KMS-11 (cell line): ENCODE measurements around the gene AIP.
"Not testable (repeated sequence)": the region's sequence is repeated elsewhere in the genome, so short reads cannot be mapped to it uniquely, and the experiment has no call there.

Experiments
- H2AFZ ChIP-seq: fragments of 200-600 bp; sonication (generic); 2 replicates; pipeline ENCODE4 v1.6.1; 2016; ENCODE audit warnings: antibody characterized with exemption, mixed run types, low read depth
- H3K27ac ChIP-seq: fragments of 200-600 bp; sonication (generic); 2 replicates; pipeline ENCODE4 v1.6.1; 2016; ENCODE audit warnings: mild to moderate bottlenecking, mixed run types
- H3K27me3 ChIP-seq: fragments of 200-600 bp; sonication (generic); 2 replicates; pipeline ENCODE4 v1.6.1; 2017; ENCODE audit warnings: mild to moderate bottlenecking, low read depth, mixed run types, moderate library complexity; ENCODE audit not compliant: insufficient read depth
- H3K36me3 ChIP-seq: fragments of 200-600 bp; sonication (generic); 2 replicates; pipeline ENCODE4 v1.6.1; 2017; ENCODE audit warnings: mild to moderate bottlenecking, mixed run types; ENCODE audit not compliant: insufficient read depth
- H3K4me1 ChIP-seq: fragments of 200-600 bp; sonication (generic); 2 replicates; pipeline ENCODE4 v1.6.1; 2016; ENCODE audit warnings: mild to moderate bottlenecking, low read depth, mixed run types; ENCODE audit not compliant: poor library complexity, severe bottlenecking
- H3K4me2 ChIP-seq: fragments of 200-600 bp; sonication (generic); 2 replicates; pipeline ENCODE4 v1.7.0; 2016; ENCODE audit warnings: mild to moderate bottlenecking, mixed run types
- H3K4me3 ChIP-seq: fragments of 200-600 bp; sonication (generic); IDR thresholded peaks from 2 replicates; pipeline ENCODE4 v1.6.1; 2017; ENCODE audit warnings: low read depth, low read length, mixed read lengths; ENCODE audit not compliant: insufficient read depth
- H3K79me2 ChIP-seq: fragments of 200-600 bp; sonication (generic); 2 replicates; pipeline ENCODE4 v1.6.1; 2016; ENCODE audit warnings: low read depth, mixed run types; ENCODE audit not compliant: insufficient read depth
- H3K9ac ChIP-seq: fragments of 200-600 bp; sonication (generic); 2 replicates; pipeline ENCODE4 v1.6.1; 2016; ENCODE audit warnings: mild to moderate bottlenecking, mixed run types
- H4K20me1 ChIP-seq: fragments of 200-600 bp; sonication (generic); 2 replicates; pipeline ENCODE4 v1.6.1; 2016; ENCODE audit warnings: mild to moderate bottlenecking, mixed run types; ENCODE audit not compliant: insufficient read depth
- TF ChIP-seq, protein P1 (sequence below): fragments of 200-600 bp; sonication (generic); conservative IDR thresholded peaks from 2 replicates; pipeline ENCODE4 v1.6.1; 2017; ENCODE audit warnings: low read depth, mild to moderate bottlenecking, antibody characterized with exemption, low read length, moderate library complexity, mixed read lengths

AIP gene

GRCh38 chr11:67465189-67465510 lies 17.7 kb upstream of the AIP start:
- H4K20me1 ChIP-seq = no peaks in the 10 kb centered on the region
- peak overlapping the region; percentile 71 for H3K4me2 ChIP-seq
- peak overlapping the region; percentile 71; the same call in 1 of the 2 replicates for H2AFZ ChIP-seq
- no peaks in the 10 kb centered on the region for H3K79me2 ChIP-seq
- no peaks in the 10 kb centered on the region for H3K36me3 ChIP-seq
- peaks cover 22% of the 10 kb centered on the region for H3K4me1 ChIP-seq
- no peak overlapping the region for H3K4me3 ChIP-seq
- TF ChIP-seq, protein P1, sequence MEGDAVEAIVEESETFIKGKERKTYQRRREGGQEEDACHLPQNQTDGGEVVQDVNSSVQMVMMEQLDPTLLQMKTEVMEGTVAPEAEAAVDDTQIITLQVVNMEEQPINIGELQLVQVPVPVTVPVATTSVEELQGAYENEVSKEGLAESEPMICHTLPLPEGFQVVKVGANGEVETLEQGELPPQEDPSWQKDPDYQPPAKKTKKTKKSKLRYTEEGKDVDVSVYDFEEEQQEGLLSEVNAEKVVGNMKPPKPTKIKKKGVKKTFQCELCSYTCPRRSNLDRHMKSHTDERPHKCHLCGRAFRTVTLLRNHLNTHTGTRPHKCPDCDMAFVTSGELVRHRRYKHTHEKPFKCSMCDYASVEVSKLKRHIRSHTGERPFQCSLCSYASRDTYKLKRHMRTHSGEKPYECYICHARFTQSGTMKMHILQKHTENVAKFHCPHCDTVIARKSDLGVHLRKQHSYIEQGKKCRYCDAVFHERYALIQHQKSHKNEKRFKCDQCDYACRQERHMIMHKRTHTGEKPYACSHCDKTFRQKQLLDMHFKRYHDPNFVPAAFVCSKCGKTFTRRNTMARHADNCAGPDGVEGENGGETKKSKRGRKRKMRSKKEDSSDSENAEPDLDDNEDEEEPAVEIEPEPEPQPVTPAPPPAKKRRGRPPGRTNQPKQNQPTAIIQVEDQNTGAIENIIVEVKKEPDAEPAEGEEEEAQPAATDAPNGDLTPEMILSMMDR = no peak
- H3K27me3 ChIP-seq = no peaks in the 10 kb centered on the region; the same call in 1 of the 2 replicates
- peak overlapping the region; percentile 74; the same call in 1 of the 2 replicates for H3K9ac ChIP-seq
- H3K27ac ChIP-seq = peak overlapping the region; percentile 50

- peaks cover 22% of the 10 kb centered on the region for H3K4me1 ChIP-seq
- H3K27ac ChIP-seq = not testable (repeated sequence)
Observed at GRCh38 chr11:67465530-67465929, 17.3 kb upstream of the AIP start.

DNA sequence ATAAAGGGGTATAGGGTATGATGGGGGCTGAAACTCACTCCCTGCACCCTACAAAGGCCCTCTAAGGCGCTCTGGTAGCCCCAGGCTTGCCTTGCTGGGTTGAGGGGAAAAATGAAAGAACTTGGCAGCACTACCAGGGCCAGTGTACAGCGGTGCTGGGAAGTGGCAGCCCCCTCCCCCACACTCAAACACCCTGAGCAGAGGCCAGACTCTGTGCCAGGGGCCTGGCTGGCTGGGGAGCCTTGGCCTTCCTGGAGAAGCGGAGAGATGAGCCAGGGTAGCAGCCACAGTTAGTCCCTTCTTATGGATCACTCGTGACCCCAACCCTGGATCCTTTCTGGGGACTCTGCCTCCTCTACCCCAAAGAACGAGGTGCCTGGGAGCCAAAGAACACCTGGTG lies 16.5 kb upstream of the AIP start:
- no peak overlapping the region for H3K27ac ChIP-seq
- H3K4me2 ChIP-seq = no peak overlapping the region
- H3K9ac ChIP-seq = no peak overlapping the region
- no peak overlapping the region for H3K4me3 ChIP-seq
- H3K36me3 ChIP-seq = no peaks in the 10 kb centered on the region
- H3K79me2 ChIP-seq = no peaks in the 10 kb centered on the region
- no peaks in the 10 kb centered on the region for H3K27me3 ChIP-seq
- peaks cover 22% of the 10 kb centered on the region for H3K4me1 ChIP-seq
- no peaks in the 10 kb centered on the region for H4K20me1 ChIP-seq
- TF ChIP-seq, protein P1 = no peak
- H2AFZ ChIP-seq = no peak overlapping the region

More at GRCh38 chr11:67465530-67465929, 17.3 kb upstream of the AIP start:
- not testable (repeated sequence) for H3K79me2 ChIP-seq, H3K36me3 ChIP-seq, H2AFZ ChIP-seq, H3K27me3 ChIP-seq, H4K20me1 ChIP-seq, H3K4me3 ChIP-seq
- peak overlapping the region; percentile 71 for H3K4me2 ChIP-seq
- peak overlapping the region; percentile 74; the same call in 1 of the 2 replicates for H3K9ac ChIP-seq

DNA sequence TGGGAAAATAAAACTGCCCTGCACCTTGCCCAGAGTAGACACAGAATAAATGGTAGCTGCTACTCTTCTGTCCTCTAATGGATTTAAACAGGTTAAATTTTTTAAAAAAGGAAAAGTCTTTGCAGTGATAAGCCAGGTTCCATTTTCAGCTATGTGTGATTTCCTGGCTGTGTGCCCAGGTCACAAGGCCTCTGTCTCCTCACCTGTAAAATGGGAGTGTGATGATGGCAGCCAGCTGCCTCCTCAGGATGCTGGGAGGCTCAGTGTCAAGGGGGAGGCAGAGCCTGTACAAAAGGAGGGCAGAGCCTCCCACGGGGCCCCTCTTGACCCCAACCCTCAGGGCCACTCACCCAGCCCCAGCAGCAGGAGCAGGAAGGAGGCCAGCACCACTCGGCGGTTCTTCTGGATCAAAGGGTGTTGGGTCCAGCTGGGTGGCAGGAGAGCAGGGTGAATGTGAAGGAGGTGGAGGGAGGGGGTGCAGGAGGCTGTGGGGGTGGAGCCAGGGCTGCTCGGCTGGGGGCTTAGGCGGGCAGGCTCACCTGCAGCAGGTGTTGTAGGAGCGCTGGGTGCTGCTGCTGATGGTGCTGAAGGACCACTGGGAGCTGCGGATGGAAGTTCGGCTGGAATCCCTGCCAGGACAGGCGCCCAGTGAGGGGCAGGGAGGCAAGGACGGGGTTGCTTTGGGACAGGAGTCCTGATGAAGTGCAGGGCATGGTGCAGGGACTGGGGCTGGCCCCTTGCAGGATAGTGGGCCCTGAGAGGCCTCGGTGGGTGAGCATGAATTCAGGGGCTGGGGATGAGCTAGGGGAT lies 15.7 kb upstream of the AIP start:
- Histone ChIP-seq H3K4me1 (peaks cover 22% of the 10 kb centered on the region), H3K4me3 (no peak overlapping the region), H3K36me3 (no peaks in the 10 kb centered on the region), H2AFZ (no peak overlapping the region), H3K4me2 (no peak overlapping the region), H3K27me3 (no peaks in the 10 kb centered on the region), H4K20me1 (no peaks in the 10 kb centered on the region), H3K27ac (no peak overlapping the region), H3K79me2 (no peaks in the 10 kb centered on the region), H3K9ac (no peak overlapping the region)
- TF ChIP-seq, protein P1 = no peak

DNA sequence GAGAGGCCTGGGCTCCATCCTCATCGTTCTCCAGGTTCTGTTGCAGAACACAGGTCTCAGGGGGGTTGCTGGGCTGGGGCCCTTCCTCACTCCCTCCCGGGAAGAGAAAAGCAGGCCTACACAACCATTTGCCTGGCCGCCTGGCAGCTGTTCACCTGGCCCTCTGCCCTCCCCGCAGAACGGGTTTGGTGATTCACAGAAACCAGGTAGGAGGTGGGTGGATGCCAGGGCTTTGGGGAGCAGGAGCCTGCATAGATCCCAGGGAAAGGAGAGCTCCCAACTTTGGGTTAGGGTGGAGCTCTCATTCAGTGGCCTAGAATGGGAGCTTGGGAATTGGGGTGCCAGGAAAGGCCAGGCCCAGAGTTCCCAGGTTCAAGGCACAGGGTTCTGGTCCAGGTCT lies 14.8 kb upstream of the AIP start:
- Histone ChIP-seq H3K36me3 (no peaks in the 10 kb centered on the region), H3K9ac (no peak overlapping the region), H3K27ac (no peak overlapping the region), H3K4me3 (no peak overlapping the region), H3K27me3 (no peaks in the 10 kb centered on the region), H3K4me1 (peaks cover 22% of the 10 kb centered on the region), H3K79me2 (no peaks in the 10 kb centered on the region), H2AFZ (no peak overlapping the region), H3K4me2 (peak overlapping the region; percentile 84; the same call in 1 of the 2 replicates), H4K20me1 (no peaks in the 10 kb centered on the region)
- TF ChIP-seq, protein P1 = no peak
